Sigmoid colon (tissue), 7 donors: ENCODE results near the gene COL23A1. TPM values are rescaled to one million over a fixed set of nuclear protein-coding genes. Genes with fewer than 3 reads are reported as not detected.
A peak's percentile ranks its signal among the peaks of the same experiment; 100 is the strongest.

Experiments used
- DNase-seq: peaks from one replicate; pipeline ENCODE4 v3.0.0-alpha.2; 2019
- H3K27ac ChIP-seq, 4 donors: fragments of 200-600 bp; sonication (generic); one replicate each; pipeline ENCODE4 v1.5.1; 2016 to 2019; ENCODE audit warnings: mild to moderate bottlenecking in 1 of 4
- H3K27me3 ChIP-seq, 3 donors: fragments of 200-600 bp; sonication (generic); one replicate each; pipeline ENCODE4 v1.5.1; 2019; ENCODE audit warnings: mild to moderate bottlenecking in 1 of 3
- H3K36me3 ChIP-seq, 4 donors: fragments of 200-600 bp; sonication (generic); one replicate each; pipeline ENCODE4 v1.5.1; 2016 to 2019
- H3K4me1 ChIP-seq, 4 donors: fragments of 200-600 bp; sonication (generic); one replicate each; pipeline ENCODE4 v1.5.1; 2017 to 2019
- H3K4me3 ChIP-seq, 4 donors: fragments of 200-600 bp; sonication (generic); one replicate each; pipeline ENCODE4 v1.5.1; 2017 to 2019; ENCODE audit warnings: mild to moderate bottlenecking in 2 of 4, moderate library complexity in 1 of 4
- H3K9me3 ChIP-seq, 4 donors: fragments of 200-600 bp in 3 of 4; sonication (generic) in 3 of 4; one replicate each; pipeline versions ENCODE4 v1.5.1 to v1.6.1; 2013 to 2019
- EP300 ChIP-seq, 4 donors: sonication (generic); formaldehyde crosslinking; IDR thresholded peaks; one replicate each; pipeline ENCODE4 v1.6.1; 2017; ENCODE audit warnings: antibody characterized with exemption in 4 of 4
- POLR2A ChIP-seq, 2 donors: fragments of 450-650 bp; IDR thresholded peaks; one replicate each; pipeline ENCODE4 v1.6.1; 2016; ENCODE audit warnings: antibody characterized with exemption in 2 of 2, mild to moderate bottlenecking in 2 of 2, moderate library complexity in 2 of 2
- POLR2AphosphoS5 ChIP-seq, 4 donors: sonication (generic); formaldehyde crosslinking; IDR thresholded peaks; one replicate each; pipeline ENCODE4 v1.6.1; 2017; ENCODE audit warnings: antibody characterized with exemption in 4 of 4
- whole genome bisulfite sequencing, 2 donors: extraction: QIAGEN DNeasy Blood & Tissue Kit; methylation state at CpG; one replicate each; pipeline ENCODE4 v1.1.7; 2013; 5-methylcytosine and 5-hydroxymethylcytosine counted together
- intact Hi-C: fragments of 100-400 bp; cut with DNase I; formaldehyde crosslinking; loops from one replicate; pipeline ENCODE4 v1.15.1; 2023
- polyA plus RNA-seq, 3 donors: library from polyadenylated mRNA; stranded (reverse); fragments of 200-250 nt; gene quantifications; one replicate each; pipeline ENCODE4 v1.2.3, GENCODE V29; 2013
- total RNA-seq, 4 donors: library from RNA; depleted of rRNA; stranded (reverse); fragments of >200 nt; gene quantifications; one replicate each; pipeline ENCODE4 v1.1.0, GENCODE V29; 2016
- TF ChIP-seq, protein P1 (sequence below), 4 experiments: fragments of 450-650 bp in 3 of 4; fragments of 200-600 bp in 1 of 4; IDR thresholded peaks; one replicate each; pipeline ENCODE4 v1.5.1; 2016 to 2019; ENCODE audit warnings: antibody characterized with exemption in 4 of 4, mild to moderate bottlenecking in 3 of 4, moderate library complexity in 2 of 4
- donor health status: healthy with polysubstance abuse.
- donor health status: Bipolar disorder and iron deficiency.
- donor health status: healthy.

Gene COL23A1
- total and polyA plus RNA-seq, 7 donors: 0.28 to 1.2 (median 0.57) TPM; not detected in 1

DNA sequence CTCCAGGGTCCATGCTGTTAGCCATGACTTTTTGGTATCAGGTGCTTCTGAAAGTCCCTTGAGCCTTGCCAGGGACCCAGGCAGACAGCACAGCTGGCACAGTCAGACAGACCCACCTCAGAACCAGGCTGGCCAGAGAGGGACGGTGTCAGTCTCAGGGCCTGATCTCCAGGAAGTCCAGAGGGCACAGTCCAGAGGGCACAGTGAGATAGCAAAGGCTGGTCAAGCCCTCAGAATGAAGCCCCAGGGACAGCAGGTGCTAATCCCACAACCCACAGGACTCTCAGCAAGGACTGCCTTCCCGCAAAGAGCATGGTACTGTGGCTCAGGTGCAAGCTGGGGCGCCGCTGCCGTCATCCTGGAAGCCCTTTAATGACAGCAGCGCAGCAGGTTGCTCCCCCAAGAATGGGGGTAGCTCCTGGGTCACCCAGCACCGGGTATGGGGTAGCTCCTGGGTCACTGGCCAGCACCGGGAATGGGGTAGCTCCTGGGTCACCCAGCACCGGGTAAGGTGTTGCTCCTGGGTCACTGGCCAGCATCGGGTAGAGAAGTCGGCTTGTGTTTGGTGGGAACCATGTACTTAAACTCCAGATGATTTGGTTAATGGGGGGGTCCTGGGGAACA lies 252.0 kb downstream of the COL23A1 start:
- TF ChIP-seq, protein P1, sequence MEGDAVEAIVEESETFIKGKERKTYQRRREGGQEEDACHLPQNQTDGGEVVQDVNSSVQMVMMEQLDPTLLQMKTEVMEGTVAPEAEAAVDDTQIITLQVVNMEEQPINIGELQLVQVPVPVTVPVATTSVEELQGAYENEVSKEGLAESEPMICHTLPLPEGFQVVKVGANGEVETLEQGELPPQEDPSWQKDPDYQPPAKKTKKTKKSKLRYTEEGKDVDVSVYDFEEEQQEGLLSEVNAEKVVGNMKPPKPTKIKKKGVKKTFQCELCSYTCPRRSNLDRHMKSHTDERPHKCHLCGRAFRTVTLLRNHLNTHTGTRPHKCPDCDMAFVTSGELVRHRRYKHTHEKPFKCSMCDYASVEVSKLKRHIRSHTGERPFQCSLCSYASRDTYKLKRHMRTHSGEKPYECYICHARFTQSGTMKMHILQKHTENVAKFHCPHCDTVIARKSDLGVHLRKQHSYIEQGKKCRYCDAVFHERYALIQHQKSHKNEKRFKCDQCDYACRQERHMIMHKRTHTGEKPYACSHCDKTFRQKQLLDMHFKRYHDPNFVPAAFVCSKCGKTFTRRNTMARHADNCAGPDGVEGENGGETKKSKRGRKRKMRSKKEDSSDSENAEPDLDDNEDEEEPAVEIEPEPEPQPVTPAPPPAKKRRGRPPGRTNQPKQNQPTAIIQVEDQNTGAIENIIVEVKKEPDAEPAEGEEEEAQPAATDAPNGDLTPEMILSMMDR (IDR thresholded peaks at IDR 0.05): no peak
- TF ChIP-seq EP300 (IDR thresholded peaks at IDR 0.05): no peak
- no peak for TF ChIP-seq POLR2AphosphoS5 (IDR thresholded peaks at IDR 0.05)
- TF ChIP-seq POLR2A (IDR thresholded peaks at IDR 0.05): no peak
- Histone ChIP-seq H3K4me1 (no peaks in the 10 kb centered on the region), H3K9me3 (no peaks in the 10 kb centered on the region), H3K4me3 (no peak overlapping the region), H3K27me3 (peaks cover 0 to 10% (median 4%) of the 10 kb centered on the region in 3 donors), H3K27ac (no peak overlapping the region), H3K36me3 (no peaks in the 10 kb centered on the region)
- intact Hi-C loops: no loop called here
- peak; percentile 40 for DNase-seq
- 82 to 89% methylated on average over 11 of the region's 11 CpGs for WGBS, 2 donors

DNA sequence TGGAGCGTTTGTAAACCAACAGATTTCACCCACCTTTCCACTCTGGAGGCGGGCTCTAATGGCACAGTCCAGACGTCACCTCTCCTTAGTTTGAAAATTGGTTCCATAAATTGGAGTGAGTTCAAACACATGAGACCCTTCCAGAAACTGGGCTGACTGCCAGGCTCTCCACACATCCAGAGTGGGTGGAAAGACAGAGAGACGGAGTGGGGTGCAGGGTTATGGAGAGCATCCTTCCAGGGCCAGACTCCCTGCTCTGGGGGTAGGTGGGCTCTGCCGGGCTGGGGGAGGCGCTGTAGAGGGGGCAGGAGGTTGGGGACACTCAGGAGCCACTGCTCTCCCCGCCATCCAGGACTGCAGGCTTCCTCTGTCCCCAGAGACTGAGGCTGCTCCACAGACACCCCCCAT lies 252.9 kb downstream of the COL23A1 start:
- no peak overlapping the region for H3K27ac ChIP-seq
- TF ChIP-seq, protein P1 (IDR thresholded peaks at IDR 0.05): no peak
- TF ChIP-seq POLR2A (IDR thresholded peaks at IDR 0.05): no peak
- TF ChIP-seq POLR2AphosphoS5 (IDR thresholded peaks at IDR 0.05): no peak
- no peak for TF ChIP-seq EP300 (IDR thresholded peaks at IDR 0.05)
- H3K36me3 ChIP-seq: no peaks in the 10 kb centered on the region
- H3K9me3 ChIP-seq: no peaks in the 10 kb centered on the region
- peaks cover 0 to 4% (median under 1%) of the 10 kb centered on the region in 4 donors for H3K4me1 ChIP-seq
- WGBS, 2 donors: 65 to 78% methylated on average over 7 of the region's 7 CpGs
- no peak overlapping the region for H3K4me3 ChIP-seq
- intact Hi-C loops: no loop called here
- H3K27me3 ChIP-seq: peaks cover 0 to 10% (median 4%) of the 10 kb centered on the region in 3 donors
- peak; percentile 52 for DNase-seq

DNA sequence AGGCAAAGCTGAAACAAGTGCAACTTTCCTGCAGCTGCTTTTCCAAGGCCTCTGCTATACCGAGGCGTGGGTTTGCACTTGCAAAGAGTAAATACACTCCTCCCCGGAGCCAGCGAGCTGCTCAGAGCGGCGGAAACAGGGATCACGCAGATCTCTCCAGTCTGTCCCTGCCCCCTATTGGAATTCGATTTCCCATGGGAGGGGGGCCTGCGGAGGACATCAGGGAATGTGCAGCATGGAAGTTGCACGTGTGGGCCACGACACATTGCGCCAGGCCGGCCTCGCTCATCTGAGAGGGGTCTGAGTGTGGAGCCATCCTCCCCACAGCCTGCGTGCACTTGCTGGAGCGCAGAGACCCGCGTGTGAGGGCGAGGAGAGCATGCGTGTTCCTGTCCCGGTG lies 253.3 kb downstream of the COL23A1 start:
- DNase-seq: no peak
- Histone ChIP-seq H3K36me3 (no peaks in the 10 kb centered on the region), H3K9me3 (no peaks in the 10 kb centered on the region), H3K4me3 (no peak overlapping the region), H3K4me1 (peaks cover 0 to 8% (median 4%) of the 10 kb centered on the region in 4 donors), H3K27ac (no peak overlapping the region), H3K27me3 (peaks cover 0 to 10% (median 4%) of the 10 kb centered on the region in 3 donors)
- intact Hi-C loops: no loop called here
- TF ChIP-seq EP300 (IDR thresholded peaks at IDR 0.05): no peak
- TF ChIP-seq, protein P1 (IDR thresholded peaks at IDR 0.05): no peak
- TF ChIP-seq POLR2AphosphoS5 (IDR thresholded peaks at IDR 0.05): no peak
- WGBS, 2 donors: 53 to 65% methylated on average over 21 of the region's 21 CpGs

DNA sequence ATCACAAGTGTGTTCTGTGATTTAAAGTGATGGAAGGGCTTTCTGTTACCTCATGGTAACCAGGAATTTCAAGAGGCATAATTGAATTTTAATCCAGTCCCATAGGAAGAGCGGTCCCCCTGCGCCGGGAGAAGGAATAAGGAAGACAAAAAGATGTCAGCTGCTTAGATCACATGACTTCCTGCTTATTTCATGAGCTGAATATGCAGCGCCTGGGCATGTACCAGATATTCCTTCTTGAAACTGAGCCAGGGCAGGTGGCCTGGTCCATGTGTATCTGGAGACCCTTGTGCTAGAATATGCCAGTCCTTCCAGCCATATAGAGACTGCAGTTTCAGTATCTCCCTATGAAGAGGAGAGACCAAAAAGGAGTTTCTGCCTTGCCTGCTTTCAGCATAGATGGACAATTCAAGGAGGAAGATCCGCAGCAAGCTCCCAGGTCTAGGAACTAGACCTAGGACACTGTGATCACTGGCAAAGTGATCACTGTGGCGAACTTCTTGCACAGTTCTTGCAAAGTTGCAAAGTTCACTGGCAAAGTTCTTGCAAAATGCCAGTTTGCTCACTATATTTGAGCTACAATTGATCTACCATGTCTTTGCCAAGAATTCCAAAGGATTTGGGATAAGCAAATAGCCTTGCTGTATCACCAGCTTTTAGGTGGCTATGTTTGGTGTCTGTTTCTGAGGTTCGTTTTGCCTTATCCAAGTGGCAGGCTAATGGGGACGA lies 254.7 kb downstream of the COL23A1 start:
- DNase-seq: no peak
- no peaks in the 10 kb centered on the region for H3K36me3 ChIP-seq
- 72 to 82% methylated on average over 8 of the region's 8 CpGs for WGBS, 2 donors
- H3K27me3 ChIP-seq: peaks cover 0 to 10% (median 4%) of the 10 kb centered on the region in 3 donors
- peaks cover 0 to 20% (median 15%) of the 10 kb centered on the region in 4 donors for H3K4me1 ChIP-seq
- H3K9me3 ChIP-seq: no peaks in the 10 kb centered on the region
- TF ChIP-seq POLR2A (IDR thresholded peaks at IDR 0.05) (no peak), POLR2AphosphoS5 (IDR thresholded peaks at IDR 0.05) (no peak), EP300 (IDR thresholded peaks at IDR 0.05) (no peak)
- TF ChIP-seq, protein P1 (IDR thresholded peaks at IDR 0.05): no peak
- H3K27ac ChIP-seq: no peak overlapping the region
- H3K4me3 ChIP-seq: no peak overlapping the region
- intact Hi-C loops: no loop called here
